Activated CD8-positive, alpha-beta T cell treated with anti-CD3 and anti-CD28 coated beads for 36 hours (primary cell): ENCODE measurements around the gene CPXM2. TPM values are rescaled to one million over a fixed set of nuclear protein-coding genes. Genes with fewer than 3 reads are reported as not detected.

Experiments used
- ATAC-seq: fragments of 200-7000 bp; cut with Tn5 transposase; one replicate; pipeline ENCODE4 v1.10.0; 2021; ENCODE audit warnings: mild to moderate bottlenecking, moderate library complexity
- CTCF ChIA-PET: fragments of 350-600 bp; sonication (Branson Sonifier 250); formaldehyde crosslinking; loops from one replicate; lab custom pipeline; 2021; ENCODE audit warnings: antibody characterized with exemption; lab: Charles Lee
- POLR2A ChIA-PET: fragments of 350-600 bp; sonication (Branson Sonifier 250); formaldehyde crosslinking; loops from one replicate; lab custom pipeline; 2021; ENCODE audit warnings: antibody characterized with exemption; lab: Charles Lee
- DNase-seq: peaks from one replicate; pipeline ENCODE4 v3.0.0-alpha.2; 2020
- H3K27ac Mint-ChIP-seq: one replicate; pipeline ENCODE4 v1.8.0; 2021; ENCODE audit warnings: mild to moderate bottlenecking, mixed read lengths
- H3K27me3 Mint-ChIP-seq: one replicate; pipeline ENCODE4 v1.8.0; 2021; ENCODE audit warnings: mixed read lengths
- H3K36me3 Mint-ChIP-seq: one replicate; pipeline ENCODE4 v1.8.0; 2021; ENCODE audit warnings: low read depth, mixed read lengths
- H3K4me1 Mint-ChIP-seq: one replicate; pipeline ENCODE4 v1.8.0; 2021; ENCODE audit warnings: low read depth, mixed read lengths
- H3K4me3 Mint-ChIP-seq: one replicate; pipeline ENCODE4 v1.8.0; 2021; ENCODE audit warnings: mild to moderate bottlenecking, moderate library complexity, mixed read lengths
- H3K9me3 Mint-ChIP-seq: one replicate; pipeline ENCODE4 v1.8.0; 2021; ENCODE audit warnings: mixed read lengths
- intact Hi-C: fragments of 100-400 bp; cut with micrococcal nuclease; formaldehyde crosslinking; loops from one replicate; pipeline ENCODE4 v1.10.0; 2022
- total RNA-seq, 2 experiments: library from RNA; stranded (reverse); gene quantifications; one replicate each; pipeline ENCODE4 v1.2.3, GENCODE V29; 2021
- TF ChIP-seq, protein P1 (sequence below): fragments of 200-600 bp; IDR thresholded peaks from one replicate; pipeline ENCODE4 v1.8.0; 2022; ENCODE audit warnings: antibody characterized with exemption, mild to moderate bottlenecking

CPXM2 gene
- total RNA-seq, 2 experiments from 2014 or later = not detected

DNA sequence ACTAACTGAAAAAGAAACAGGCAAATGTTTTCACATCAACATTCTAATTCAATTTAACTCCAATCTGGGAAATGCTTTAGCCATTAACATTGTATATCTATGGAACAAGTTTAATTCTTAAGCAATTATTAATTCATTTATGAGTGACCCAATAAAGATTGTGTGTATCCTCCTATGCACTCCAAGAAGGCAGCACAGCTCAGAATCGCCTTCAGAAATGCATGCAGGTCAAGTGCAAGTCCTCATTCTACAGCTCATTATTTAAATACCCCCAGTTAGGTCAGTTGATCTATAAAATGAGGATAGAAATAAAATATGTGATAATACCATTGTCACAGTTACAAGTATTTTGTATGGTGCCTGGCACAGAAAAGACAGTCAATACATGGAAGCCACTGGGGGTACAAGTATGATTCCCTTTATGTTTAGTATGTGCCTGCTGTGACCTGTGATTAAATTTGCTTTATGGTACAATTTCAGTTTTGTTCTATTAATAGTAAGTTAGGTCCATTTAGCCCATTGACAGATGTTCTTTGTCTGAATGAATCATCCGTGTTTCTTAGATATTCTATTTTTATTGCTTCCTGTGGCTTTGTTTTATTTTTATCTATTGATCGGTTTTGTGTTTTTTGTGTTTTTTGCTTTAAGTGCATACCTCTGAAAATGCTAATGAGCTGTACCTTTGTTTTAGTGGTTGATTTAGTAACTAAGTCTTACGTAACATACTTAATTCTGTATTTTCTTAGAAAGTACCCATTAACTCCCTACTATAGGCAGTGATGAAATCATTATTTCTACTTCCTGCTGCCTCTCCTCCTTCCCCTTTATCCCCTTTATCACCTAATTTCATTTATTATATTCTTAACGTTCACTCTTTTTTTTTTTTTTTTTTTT lies 42.8 kb downstream of the CPXM2 start:
- Mint-ChIP-seq H3K4me1 (no peaks in the 10 kb centered on the region), H3K27me3 (peaks cover 3% of the 10 kb centered on the region), H3K27ac (no peak overlapping the region), H3K36me3 (no peaks in the 10 kb centered on the region), H3K4me3 (no peak overlapping the region), H3K9me3 (no peaks in the 10 kb centered on the region)
- CTCF ChIA-PET = no interaction called here
- TF ChIP-seq, protein P1, sequence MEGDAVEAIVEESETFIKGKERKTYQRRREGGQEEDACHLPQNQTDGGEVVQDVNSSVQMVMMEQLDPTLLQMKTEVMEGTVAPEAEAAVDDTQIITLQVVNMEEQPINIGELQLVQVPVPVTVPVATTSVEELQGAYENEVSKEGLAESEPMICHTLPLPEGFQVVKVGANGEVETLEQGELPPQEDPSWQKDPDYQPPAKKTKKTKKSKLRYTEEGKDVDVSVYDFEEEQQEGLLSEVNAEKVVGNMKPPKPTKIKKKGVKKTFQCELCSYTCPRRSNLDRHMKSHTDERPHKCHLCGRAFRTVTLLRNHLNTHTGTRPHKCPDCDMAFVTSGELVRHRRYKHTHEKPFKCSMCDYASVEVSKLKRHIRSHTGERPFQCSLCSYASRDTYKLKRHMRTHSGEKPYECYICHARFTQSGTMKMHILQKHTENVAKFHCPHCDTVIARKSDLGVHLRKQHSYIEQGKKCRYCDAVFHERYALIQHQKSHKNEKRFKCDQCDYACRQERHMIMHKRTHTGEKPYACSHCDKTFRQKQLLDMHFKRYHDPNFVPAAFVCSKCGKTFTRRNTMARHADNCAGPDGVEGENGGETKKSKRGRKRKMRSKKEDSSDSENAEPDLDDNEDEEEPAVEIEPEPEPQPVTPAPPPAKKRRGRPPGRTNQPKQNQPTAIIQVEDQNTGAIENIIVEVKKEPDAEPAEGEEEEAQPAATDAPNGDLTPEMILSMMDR = no peak
- intact Hi-C loops = no loop called here
- POLR2A ChIA-PET = interaction anchor here (0.6 kb wide), 1 partner anchor 23 kb away, joined by 3 read pairs; no protein-coding TSS in a partner anchor
- DNase-seq (no peak), ATAC-seq (no peak)

DNA sequence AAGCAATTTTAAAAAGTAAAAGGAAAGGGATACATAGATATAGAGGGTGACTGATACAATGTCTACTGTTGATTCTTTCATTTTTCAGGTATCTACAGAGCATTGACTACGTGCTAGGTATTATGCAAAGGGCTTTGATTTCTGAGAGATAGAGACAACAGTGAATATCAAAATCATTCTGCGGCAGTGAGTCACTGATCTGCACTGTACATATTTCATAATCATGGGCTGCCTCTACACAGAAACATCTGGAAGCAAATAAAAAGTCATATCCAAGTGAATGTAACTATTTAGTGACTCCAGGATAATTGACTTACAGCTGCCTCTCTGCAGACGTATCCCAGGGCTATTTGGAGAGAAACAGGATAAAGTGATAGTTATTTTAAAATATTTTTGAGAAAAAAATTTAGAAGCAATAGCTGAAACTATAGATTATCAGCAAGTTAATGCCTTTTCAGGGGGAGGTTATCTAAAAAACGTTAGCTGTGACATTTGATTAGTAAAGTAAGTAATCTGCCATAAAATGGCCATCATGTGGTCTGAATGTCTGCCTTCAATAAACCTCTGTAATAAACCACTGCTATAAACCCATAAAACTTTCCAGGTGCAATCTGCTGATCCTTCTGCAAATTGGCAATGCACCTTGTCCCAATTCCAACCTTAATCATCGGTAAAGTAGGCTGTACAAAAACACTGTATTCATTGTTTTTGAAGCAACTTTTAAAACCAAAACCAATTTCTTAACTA lies 43.7 kb downstream of the CPXM2 start:
- ChIA-PET POLR2A (no interaction called here), CTCF (no interaction called here)
- Mint-ChIP-seq H3K4me1 (no peaks in the 10 kb centered on the region), H3K4me3 (no peak overlapping the region), H3K27me3 (peaks cover 3% of the 10 kb centered on the region), H3K9me3 (no peaks in the 10 kb centered on the region), H3K27ac (no peak overlapping the region), H3K36me3 (no peaks in the 10 kb centered on the region)
- DNase-seq (no peak), ATAC-seq (no peak)
- TF ChIP-seq, protein P1 = no peak
- intact Hi-C loops = no loop called here

- Mint-ChIP-seq H3K4me3 (no peak overlapping the region), H3K27me3 (peaks cover 2% of the 10 kb centered on the region), H3K36me3 (no peaks in the 10 kb centered on the region), H3K27ac (no peak overlapping the region), H3K4me1 (no peaks in the 10 kb centered on the region), H3K9me3 (no peaks in the 10 kb centered on the region)
- POLR2A ChIA-PET = no interaction called here
- CTCF ChIA-PET = no interaction called here
- TF ChIP-seq, protein P1 = no peak
- DNase-seq (no peak), ATAC-seq (no peak)
- intact Hi-C loops = no loop called here
Observed at GRCh38 chr10:123843835-123844234, 47.8 kb downstream of the CPXM2 start.

GRCh38 chr10:123842692-123843385 lies 48.8 kb downstream of the CPXM2 start:
- no peak for DNase-seq
- TF ChIP-seq, protein P1 = no peak
- ChIA-PET CTCF (no interaction called here), POLR2A (no interaction called here)
- peaks cover 3% of the 10 kb centered on the region for H3K27me3 Mint-ChIP-seq
- no peaks in the 10 kb centered on the region for H3K9me3 Mint-ChIP-seq
- intact Hi-C loops = no loop called here
- no peak overlapping the region for H3K4me3 Mint-ChIP-seq
- H3K36me3 Mint-ChIP-seq = no peaks in the 10 kb centered on the region
- H3K4me1 Mint-ChIP-seq = no peaks in the 10 kb centered on the region
- ATAC-seq = no peak
- no peak overlapping the region for H3K27ac Mint-ChIP-seq
